Left ventricle myocardium inferior (tissue), 1 donor: ENCODE data around the gene AFMID. TPM values are rescaled to one million over a fixed set of nuclear protein-coding genes. Genes with fewer than 3 reads are reported as not detected.

ENCODE experiments used
- DNase-seq: peaks from one replicate; pipeline ENCODE4 v3.0.0-alpha.2; 2020
- H3K27ac ChIP-seq: fragments of 200-600 bp; replicated peaks from 2 replicates; pipeline ENCODE4 v1.8.0; 2021
- H3K27me3 ChIP-seq: fragments of 200-600 bp; 2 replicates; pipeline ENCODE4 v1.8.0; 2021; ENCODE audit warnings: low read depth
- H3K36me3 ChIP-seq: fragments of 200-600 bp; 2 replicates; pipeline ENCODE4 v1.8.0; 2021
- H3K4me1 ChIP-seq: fragments of 200-600 bp; 2 replicates; pipeline ENCODE4 v1.8.0; 2021
- H3K4me3 ChIP-seq: fragments of 200-600 bp; 2 replicates; pipeline ENCODE4 v1.8.0; 2021; ENCODE audit warnings: mild to moderate bottlenecking, moderate library complexity
- H3K9me3 ChIP-seq: fragments of 200-600 bp; replicated peaks from 2 replicates; pipeline ENCODE4 v1.8.0; 2021
- intact Hi-C: fragments of 100-400 bp; cut with micrococcal nuclease; formaldehyde crosslinking; loops from one replicate; pipeline ENCODE4 v1.11.0; 2022
- total RNA-seq: library from RNA; stranded (reverse); fragmentation: NEBNext Ultra II Directional; extraction: Animal tissue kit (Norgen Biotek cat#: 25700); gene quantifications from one replicate; pipeline ENCODE4 v1.2.1, GENCODE V29; 2021
- TF ChIP-seq, protein P1 (sequence below): fragments of 200-600 bp; IDR thresholded peaks from 2 replicates; pipeline ENCODE4 v1.8.0; 2021; ENCODE audit warnings: antibody characterized with exemption, mild to moderate bottlenecking, borderline replicate concordance
- donor health status: DM: no; HTN: yes; CAD: no; lungs with severe emphysema.

The AFMID gene
- total RNA-seq, 1 donor from 2014 or later = 22.5 TPM

- intact Hi-C loops = loop anchor here (5.0 kb wide), 1 partner anchor 63 kb away; no protein-coding TSS in a partner anchor
- Histone ChIP-seq H3K27me3 (no peaks in the 10 kb centered on the region), H3K4me3 (peak overlapping the region; percentile 40), H3K27ac (peak overlapping the region; percentile 91), H3K36me3 (peaks cover 18% of the 10 kb centered on the region), H3K9me3 (no peaks in the 10 kb centered on the region), H3K4me1 (peaks cover 69% of the 10 kb centered on the region)
- DNase-seq = no peak
- TF ChIP-seq, protein P1, sequence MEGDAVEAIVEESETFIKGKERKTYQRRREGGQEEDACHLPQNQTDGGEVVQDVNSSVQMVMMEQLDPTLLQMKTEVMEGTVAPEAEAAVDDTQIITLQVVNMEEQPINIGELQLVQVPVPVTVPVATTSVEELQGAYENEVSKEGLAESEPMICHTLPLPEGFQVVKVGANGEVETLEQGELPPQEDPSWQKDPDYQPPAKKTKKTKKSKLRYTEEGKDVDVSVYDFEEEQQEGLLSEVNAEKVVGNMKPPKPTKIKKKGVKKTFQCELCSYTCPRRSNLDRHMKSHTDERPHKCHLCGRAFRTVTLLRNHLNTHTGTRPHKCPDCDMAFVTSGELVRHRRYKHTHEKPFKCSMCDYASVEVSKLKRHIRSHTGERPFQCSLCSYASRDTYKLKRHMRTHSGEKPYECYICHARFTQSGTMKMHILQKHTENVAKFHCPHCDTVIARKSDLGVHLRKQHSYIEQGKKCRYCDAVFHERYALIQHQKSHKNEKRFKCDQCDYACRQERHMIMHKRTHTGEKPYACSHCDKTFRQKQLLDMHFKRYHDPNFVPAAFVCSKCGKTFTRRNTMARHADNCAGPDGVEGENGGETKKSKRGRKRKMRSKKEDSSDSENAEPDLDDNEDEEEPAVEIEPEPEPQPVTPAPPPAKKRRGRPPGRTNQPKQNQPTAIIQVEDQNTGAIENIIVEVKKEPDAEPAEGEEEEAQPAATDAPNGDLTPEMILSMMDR = no peak
Observed at GRCh38 chr17:78174870-78175642, 12.1 kb upstream of the AFMID start.

- H3K36me3 ChIP-seq = peaks cover 17% of the 10 kb centered on the region
- no peak for DNase-seq
- H3K9me3 ChIP-seq = no peaks in the 10 kb centered on the region
- peaks cover 67% of the 10 kb centered on the region for H3K4me1 ChIP-seq
- TF ChIP-seq, protein P1 = no peak
- intact Hi-C loops = loop anchor here (5.0 kb wide), 1 partner anchor 63 kb away; no protein-coding TSS in a partner anchor
- peak overlapping the region; percentile 91 for H3K27ac ChIP-seq
- H3K27me3 ChIP-seq = no peaks in the 10 kb centered on the region
- no peak overlapping the region for H3K4me3 ChIP-seq
Observed at GRCh38 chr17:78175643-78175981, 11.6 kb upstream of the AFMID start.

DNA sequence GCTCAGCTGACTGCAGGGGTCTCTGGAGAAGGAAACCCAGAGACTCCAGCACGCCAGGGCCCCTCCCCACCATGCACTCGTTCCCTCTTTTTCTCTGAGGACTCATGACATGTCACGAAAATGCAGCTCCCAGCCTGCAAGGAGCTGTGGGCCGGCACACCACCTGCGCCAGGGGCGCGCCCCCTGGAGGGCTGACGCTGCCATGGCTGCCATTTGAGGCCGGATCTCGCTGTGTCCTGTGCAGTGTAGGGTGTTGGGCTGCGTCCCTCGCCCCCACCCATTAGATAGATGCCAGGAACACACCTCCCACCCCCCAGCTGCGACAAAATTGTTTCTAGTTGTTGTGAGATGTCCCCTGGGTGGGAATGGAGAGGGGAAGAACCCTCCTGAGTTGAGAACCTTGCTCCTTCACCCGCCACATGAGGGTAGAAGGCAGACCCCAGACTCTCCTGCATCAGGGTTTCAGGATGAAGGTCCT is 10.6 kb upstream of the AFMID start:
- TF ChIP-seq, protein P1 = peak; percentile 97
- DNase-seq = peak; percentile 73
- peak overlapping the region; percentile 91 for H3K27ac ChIP-seq
- H3K9me3 ChIP-seq = no peaks in the 10 kb centered on the region
- intact Hi-C loops = loop anchor here (5.0 kb wide), 1 partner anchor 64 kb away; no protein-coding TSS in a partner anchor
- no peak overlapping the region for H3K4me3 ChIP-seq
- no peaks in the 10 kb centered on the region for H3K27me3 ChIP-seq
- peaks cover 62% of the 10 kb centered on the region for H3K4me1 ChIP-seq
- peaks cover 7% of the 10 kb centered on the region for H3K36me3 ChIP-seq

GRCh38 chr17:78179372-78179771 is 7.8 kb upstream of the AFMID start:
- Histone ChIP-seq H3K27me3 (no peaks in the 10 kb centered on the region), H3K9me3 (no peaks in the 10 kb centered on the region), H3K27ac (no peak overlapping the region), H3K36me3 (no peaks in the 10 kb centered on the region), H3K4me1 (peaks cover 34% of the 10 kb centered on the region), H3K4me3 (no peak overlapping the region)
- TF ChIP-seq, protein P1 = no peak
- DNase-seq = no peak
- intact Hi-C loops = loop anchor here (5.0 kb wide), 1 partner anchor 67 kb away; no protein-coding TSS in a partner anchor

DNA sequence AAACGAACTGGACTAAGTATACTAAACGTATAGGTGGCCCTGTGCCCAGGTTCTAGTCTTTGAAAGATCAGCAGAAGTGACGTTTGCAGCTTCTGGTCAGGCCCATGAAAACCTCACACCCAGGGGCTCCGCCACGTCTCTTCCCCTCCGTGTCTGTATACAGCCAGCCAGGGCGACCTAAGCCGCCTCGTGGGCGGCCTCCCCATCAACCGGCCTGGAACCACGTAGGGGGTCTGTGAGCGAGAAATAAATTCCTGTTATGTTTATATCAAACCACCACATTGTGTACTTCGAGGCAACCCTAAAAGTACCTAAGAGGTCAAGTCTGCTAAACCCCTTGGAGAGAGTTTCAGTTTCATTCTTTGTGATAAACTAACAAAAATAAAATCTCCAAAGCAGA is 7.1 kb upstream of the AFMID start:
- H3K4me1 ChIP-seq = peaks cover 27% of the 10 kb centered on the region
- peak overlapping the region; percentile 47 for H3K27ac ChIP-seq
- H3K27me3 ChIP-seq = no peaks in the 10 kb centered on the region
- no peaks in the 10 kb centered on the region for H3K36me3 ChIP-seq
- TF ChIP-seq, protein P1 = no peak
- H3K9me3 ChIP-seq = no peaks in the 10 kb centered on the region
- no peak for DNase-seq
- intact Hi-C loops = no loop called here
- H3K4me3 ChIP-seq = no peak overlapping the region
